Body of pancreas (tissue), 4 donors: Measurements from ENCODE around the gene NEGR1.

Experiments used
- CTCF ChIP-seq, 7 experiments: fragments of 450-650 bp in 4 of 7; fragments of 200-600 bp in 3 of 7; sonication (generic) in 3 of 7; IDR thresholded peaks; one replicate each; pipeline ENCODE4 v1.5.1; 2016 to 2019; ENCODE audit warnings: antibody characterized with exemption in 7 of 7
- POLR2A ChIP-seq, 3 donors: fragments of 450-650 bp; IDR thresholded peaks; one replicate each; pipeline ENCODE4 v1.6.1; 2016; ENCODE audit warnings: antibody characterized with exemption in 3 of 3, mild to moderate bottlenecking in 2 of 3

DNA sequence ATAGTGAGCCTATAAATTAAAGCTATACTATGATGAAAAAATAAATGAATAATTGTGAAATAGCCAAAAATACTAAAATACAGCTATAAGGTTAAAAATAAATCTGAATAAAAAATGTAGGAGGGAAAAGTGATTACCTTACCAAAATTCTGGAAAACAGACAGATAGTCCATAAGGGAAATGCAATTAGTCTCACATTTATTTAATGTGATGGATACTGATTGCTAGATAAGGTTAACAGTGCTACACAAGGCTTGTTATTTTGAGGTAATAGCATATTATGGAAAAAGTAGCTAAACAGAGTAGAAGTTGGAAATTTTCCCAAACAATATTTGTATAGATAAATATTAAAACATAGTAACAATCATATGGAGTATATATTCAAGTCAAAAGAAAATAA lies 413.0 kb downstream of the NEGR1 start:
- TF ChIP-seq CTCF (IDR thresholded peaks at IDR 0.05): no peak
- TF ChIP-seq POLR2A (IDR thresholded peaks at IDR 0.05): no peak
